HG02884 (cell line): ENCODE data around the gene CAP2.

Source experiments
- ATAC-seq: cut with Tn5 transposase; IDR thresholded peaks from one replicate; pipeline ENCODE4 v1.9.1; 2021; ENCODE audit warnings: mild to moderate bottlenecking, moderate library complexity; ENCODE audit not compliant: unreplicated experiment

Gene CAP2, protein sequence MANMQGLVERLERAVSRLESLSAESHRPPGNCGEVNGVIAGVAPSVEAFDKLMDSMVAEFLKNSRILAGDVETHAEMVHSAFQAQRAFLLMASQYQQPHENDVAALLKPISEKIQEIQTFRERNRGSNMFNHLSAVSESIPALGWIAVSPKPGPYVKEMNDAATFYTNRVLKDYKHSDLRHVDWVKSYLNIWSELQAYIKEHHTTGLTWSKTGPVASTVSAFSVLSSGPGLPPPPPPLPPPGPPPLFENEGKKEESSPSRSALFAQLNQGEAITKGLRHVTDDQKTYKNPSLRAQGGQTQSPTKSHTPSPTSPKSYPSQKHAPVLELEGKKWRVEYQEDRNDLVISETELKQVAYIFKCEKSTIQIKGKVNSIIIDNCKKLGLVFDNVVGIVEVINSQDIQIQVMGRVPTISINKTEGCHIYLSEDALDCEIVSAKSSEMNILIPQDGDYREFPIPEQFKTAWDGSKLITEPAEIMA

DNA sequence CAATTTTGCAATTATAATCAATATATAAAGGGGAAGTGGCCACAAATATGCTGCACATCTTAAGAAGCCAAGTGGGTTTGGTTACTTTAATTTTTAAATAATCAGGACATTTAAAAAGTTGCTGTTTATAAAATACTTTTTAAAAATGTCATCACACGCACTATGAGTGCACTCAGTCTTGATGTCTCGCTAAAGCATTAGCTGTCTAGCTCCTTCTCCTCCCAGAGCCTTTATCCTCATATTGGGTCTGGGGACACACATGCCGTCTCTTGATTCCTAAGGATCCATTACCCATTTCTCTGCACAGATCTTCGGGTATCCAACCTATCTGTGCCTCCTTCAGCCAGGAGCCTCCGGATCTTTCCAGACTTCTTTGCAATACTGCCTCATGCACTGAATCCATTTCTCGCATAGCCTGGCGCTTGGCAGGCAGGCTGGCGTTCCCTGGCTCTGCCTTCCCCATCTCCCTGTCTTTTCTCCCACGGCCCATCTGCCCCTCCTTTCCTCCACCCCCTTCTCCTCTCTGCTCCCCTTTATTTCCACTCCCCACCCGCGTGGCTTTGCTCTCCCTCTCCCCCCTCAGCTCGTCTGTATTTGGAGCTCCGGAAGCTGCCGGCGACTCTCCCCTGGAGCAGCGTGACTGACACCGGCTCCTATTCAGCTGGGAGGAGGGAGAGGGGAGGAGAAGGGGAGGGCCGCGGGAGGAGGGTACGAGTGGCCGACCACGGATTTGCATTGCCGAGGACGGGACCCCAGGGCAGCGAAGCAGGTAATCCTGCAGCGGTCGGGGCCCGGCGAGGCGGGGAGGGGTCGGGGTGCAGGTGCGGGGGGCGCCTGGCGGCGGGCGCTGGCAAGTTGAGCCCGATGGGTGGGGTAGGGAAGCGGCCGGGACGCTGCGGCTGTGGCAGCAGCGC lies at the start of gene CAP2:
TSS of gene CAP2 (plus strand) at position 618 of the 914 bp plus-strand sequence. CDS start 27,961 bp downstream, outside the sequence.
- no peak for ATAC-seq

DNA sequence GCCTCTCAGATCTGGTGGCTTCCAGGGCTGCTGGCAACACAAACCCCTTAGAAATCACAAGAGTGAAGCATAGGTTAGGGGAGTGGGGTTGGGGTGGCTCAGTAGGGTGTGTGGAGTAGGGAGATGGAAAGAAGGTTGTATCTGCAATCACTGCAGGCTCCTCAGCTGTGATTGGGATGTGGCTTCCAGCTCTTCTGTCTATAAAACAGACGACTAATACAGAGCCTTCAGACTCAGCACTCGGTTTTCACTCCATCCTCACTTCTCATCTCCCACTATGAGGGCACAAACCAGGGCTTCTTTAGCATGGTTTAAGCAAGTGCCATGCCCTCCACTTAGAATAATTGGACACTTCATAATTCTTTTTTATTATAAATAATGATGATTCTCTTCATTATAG lies 46.4 kb upstream of the CAP2 start:
- ATAC-seq, result no peak

DNA sequence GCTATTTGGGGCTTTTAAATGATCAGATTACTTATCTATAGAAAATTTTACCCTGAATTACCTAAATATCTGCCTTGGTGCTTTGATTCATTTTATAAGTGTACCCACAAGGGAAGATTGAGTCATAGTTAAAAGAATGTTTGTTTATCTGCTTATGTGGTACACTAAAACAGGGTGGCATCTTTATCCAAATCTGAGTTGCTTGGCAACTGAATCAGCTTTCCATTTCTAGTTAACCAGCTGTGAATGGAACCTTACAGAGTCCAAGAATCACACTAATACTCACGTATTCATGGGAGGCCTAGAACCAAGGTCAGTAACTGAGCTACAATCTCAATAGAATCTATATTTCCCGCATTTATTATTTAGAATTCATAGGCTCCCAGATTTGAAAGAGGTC lies 44.0 kb upstream of the CAP2 start:
- no peak for ATAC-seq

DNA sequence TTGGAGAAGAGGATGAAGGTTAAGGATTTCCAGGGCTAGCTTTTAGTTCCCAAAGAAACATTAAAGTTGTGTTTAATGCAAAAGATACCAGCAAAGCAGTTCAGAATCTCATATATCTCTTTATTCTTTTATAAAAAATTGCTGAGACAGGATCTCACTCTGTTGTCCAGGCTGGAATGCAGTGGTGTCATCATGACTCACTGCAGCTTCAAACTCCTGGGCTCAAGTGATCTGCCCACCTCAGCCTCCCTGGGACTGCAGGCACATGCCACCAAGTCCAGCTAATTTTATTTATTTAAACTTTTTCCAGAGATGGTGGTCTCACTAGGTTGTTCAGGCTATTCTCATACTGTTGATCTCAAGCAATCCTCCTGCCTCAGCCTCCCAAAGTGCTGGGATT lies 41.1 kb upstream of the CAP2 start:
- ATAC-seq, result no peak

DNA sequence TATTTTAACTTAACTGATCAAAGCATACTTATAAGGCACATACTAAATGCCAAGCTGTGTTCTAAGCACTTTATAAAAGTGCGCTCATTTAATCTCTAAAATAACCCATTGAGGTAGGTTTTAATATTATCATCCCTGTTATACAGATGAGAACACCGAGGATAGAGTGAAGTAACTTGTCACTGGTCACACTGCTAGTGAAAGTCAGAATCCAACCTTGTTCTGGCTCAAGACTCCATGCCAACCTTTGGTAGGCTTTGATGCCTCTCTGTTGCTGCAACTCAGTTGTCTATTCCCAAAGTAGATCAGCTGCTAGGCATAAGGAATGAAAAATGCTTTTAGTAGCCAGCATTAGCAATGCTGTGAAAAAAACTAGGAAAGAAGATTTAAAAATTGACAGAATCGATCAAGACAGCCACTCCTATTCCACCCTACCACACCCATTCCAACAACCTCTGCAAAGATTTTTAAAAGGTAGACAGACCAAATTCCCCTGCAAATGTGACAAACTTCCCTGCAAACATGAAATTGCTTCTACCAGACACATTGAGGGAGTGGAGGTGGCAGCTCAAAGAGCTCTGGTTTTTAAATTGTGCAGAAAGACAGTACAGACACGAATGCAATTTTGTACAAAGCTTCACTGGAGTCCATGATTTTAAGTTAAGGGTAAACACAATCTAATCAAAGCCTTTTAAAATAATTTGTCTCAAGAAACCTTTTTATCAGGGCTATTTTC lies 39.8 kb upstream of the CAP2 start:
- ATAC-seq, result no peak

DNA sequence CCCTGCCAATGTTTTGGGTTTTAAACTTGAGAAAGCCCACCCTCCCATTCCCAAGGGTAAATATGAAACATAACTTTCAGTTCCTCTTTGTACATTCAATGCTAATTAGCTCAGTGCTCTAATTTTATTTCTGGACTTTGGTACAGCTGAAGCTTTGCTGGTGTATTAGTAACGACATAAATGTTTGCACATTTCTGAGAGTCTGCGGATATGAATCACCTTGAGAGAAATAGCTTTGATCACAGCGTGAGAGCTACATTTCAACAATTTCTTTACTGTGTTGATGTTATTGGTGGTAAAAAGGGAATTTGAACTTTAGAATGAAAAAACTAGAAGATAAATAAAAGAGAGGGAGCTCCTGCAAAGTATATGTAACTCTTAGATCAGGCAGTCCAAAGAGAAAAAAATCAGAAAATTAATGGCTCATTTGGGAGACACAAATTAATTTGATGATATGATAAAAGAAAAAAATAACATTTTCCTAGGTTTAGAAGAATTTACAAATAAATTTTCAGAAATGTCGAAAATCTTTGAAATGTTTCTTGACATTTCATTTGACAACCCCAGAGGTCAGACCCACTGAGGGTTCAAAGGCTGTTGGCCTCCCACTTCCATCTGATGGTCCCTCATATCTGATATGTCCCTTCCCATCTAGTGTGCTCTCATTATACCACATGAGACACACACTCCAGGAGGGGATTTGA lies 38.5 kb upstream of the CAP2 start:
- ATAC-seq, result no peak

DNA sequence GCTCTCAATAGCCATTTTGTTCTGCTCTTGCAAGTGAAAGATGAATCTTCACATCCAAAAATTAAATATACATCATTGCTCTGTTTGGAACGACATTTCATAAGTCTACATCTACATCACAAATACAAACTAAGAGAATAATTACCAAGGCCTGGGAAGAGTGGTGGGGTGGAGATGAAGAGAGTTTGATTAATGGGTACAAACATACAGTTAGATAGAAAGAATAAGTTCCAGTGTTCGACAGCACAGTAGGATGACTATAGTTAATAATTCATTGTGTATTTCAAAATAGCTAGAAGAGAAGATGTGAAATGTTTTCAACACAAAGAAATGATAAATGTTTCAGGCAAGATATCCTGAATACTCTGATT lies 38.0 kb upstream of the CAP2 start:
- ATAC-seq, result no peak

DNA sequence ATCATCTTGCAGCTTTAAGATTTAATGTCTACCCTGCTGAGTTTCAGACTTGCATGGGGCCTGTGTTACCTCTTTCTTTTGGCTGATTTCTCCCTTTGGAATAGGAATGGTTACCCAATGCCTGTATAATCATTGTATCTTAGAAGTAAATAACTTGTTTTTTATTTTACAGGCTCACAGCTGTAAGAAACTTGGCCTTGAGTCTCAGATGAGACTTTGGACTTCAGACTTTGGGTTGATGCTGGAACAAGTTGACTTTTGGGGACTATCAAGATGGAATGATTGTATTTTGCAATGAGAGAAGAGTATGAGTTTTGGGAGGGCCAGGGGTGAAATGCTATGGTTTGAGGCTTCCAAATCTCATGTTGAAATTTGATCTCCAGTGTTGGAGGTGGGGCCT lies 34.9 kb upstream of the CAP2 start:
- no peak for ATAC-seq

DNA sequence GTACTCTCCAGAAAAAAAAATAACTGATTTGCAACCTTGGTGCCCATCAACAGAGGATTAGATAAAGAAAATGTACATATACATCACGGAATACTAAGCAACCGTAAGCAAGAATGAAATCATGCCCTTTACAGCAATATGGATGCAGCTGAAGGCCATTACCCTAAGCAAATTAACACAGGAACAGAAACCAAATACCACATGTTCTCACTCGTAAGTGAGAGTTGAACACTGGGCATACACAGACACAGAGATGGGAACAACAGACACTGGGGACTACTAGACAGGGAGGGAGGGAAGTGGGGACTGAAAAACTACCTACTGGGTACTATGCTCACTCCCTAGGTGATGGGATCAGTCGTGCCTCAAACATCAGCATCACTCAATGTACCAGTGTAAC lies 32.8 kb upstream of the CAP2 start:
- ATAC-seq, result no peak

DNA sequence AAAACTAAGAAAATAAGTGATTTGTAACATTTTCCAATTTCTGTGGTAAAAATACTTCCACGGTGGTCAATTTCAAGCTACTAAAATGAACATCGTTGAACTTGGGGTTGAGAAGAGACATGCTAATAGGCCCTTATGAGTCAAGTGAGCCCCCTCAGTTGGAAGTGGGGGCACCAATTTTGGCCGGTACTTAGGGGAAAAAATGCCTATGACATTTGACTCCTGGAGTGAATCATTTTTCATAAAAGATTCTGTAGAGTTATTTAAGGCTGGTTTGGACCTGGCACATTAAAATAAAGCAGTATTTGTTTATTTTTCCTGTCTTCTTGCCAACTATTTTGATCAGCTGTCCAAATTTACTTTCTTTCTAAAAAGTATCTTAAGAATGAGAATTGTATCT lies 32.4 kb upstream of the CAP2 start:
- ATAC-seq, result no peak

DNA sequence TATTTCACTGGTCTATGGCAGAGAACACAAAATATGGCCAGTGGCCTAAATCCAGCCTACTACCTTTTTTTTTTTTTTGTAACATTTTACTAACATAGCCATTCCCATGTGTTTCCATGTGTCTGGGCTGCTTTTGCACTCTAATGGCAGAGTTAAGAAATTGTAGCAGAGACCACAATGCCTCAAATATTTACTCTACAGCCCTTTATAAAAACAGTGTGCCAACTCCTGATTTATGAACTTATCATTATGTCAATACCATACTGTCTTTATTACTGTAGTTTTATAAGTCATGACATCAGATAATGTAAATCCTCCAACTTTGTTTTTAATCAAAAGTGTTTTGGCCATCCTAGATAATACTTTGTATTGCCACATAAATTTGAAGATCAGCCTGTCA lies 27.4 kb upstream of the CAP2 start:
- no peak for ATAC-seq

DNA sequence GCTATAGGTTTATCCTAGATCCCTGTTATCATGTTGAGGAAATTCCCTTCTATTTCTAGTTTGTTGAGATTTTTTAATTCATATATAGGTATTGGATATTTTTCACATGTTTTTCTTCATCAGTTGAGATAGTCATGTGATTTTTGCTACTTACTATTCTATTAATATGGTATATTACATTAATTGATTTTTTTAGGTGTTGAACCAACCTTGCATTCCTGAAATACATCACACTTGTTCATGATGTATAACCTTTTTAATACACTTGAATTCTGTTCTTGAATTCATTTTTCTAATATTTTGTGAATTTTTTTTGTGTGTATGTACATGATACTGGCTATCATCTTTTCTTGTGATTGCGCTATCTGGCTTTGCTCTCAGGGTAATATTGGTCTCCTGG lies 25.5 kb upstream of the CAP2 start:
- no peak for ATAC-seq

DNA sequence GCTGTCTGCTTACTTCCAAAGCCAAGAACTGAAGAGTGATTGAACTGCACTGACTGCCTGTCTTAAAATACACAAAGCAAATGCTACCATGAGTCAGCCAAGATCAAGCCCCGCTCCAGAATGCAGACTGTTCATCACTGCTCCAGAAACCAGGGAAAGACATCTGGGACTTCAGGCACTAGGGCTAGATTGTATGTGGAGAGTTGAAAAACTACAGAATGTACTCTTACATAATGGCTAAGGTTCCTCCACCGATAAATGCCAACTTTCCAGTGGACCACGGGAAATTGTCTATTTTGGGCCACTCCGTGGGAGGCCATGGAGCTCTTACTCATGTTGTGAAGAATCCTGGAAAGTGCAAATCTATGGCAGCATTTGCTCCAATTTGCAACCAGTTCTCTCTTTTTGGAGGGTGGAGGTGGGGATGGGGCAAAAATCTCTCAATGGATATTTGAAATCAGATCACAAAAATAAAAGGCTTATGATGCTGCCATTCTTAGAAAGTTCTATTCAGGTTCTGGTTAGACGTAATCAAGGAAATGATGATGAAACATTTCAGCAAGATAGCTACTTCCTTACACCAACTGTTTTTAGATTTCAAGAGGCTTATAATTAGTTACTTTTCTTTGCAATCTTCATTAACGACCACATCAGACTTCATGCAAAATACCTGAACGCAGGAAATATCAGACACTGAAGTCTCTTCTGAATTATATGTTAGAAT lies 11.8 kb upstream of the CAP2 start:
- ATAC-seq, result no peak

DNA sequence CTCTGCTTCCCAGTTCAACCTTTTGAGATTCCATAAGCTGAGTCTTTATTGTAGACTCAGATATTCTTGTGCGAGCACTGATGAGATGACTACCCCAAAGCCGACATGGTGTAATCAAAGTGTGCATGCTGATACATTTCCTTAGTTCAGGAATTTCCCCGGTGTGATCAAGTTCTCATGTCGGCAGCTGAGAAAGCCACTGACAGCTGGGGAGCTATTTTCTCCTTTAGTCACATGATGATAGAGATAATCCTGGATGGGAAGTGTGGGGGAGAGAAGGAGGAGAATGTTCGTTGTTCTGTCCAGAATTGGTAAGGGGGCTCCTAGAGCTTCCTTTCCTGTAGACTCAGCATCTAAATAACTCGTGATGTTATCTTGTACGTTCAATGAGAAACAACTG lies 7.7 kb upstream of the CAP2 start:
- ATAC-seq, result no peak

DNA sequence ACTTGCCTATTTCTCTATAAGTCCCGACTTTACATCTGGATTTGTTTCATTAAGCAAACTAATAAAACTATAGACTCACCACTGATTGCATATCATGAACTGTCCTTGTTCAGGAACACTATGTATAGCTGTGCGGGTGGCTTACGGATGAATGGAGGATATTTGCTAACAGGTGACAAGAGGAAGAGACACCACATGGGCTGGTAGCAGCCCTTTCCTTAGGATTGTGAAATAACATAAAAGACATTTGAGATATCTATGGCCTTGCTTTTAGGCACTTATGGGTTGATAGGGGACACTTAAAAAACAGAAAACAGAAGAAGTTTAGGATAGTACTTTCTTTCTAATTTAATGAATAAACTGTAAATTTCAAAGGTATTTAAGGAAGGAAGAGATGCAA lies 5.0 kb upstream of the CAP2 start:
- no peak for ATAC-seq

DNA sequence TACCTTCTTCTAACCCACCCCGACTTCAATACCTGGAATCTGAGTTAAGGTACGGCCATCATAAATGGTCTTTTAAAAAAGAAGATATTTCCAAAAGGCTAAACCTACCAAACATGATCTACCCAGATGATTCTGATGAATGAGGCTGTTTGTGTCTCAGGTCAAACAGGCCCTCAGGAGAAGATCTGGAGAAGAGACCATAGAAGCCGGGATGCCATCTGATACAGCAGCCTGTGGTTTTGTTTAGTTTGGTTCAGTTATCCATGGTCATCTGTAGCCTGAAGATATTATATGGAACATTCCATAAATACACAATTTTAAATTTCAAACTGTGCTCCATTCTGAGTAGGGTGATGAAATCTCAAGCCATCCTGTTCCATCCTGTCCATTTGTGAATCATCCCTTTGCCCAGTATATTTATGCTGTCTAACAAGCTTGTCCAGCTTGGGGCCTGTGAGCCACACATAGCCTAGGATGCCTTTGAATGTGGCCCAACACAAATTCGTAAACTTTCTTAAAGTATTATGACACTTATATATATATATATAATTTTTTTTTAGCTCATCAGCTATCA lies 4.0 kb upstream of the CAP2 start:
- no peak for ATAC-seq

DNA sequence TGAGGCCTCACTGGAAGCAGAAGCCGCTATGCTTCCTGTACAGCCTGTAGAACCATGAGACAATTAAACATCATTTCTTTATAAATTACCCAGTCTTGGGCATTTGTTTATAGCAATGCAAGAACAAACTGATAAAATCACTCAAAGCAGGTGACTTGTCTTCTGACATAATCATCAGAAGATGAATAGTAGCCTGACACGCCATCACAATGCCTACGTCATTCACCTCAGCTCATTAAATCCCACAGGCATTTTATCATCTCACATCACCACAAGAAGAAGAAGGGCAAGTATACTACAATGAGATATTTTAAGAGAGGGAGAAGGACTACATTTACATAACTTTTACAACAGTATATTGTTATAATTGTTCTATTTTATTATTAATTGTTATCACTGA lies 3.1 kb upstream of the CAP2 start:
- ATAC-seq, result no peak

DNA sequence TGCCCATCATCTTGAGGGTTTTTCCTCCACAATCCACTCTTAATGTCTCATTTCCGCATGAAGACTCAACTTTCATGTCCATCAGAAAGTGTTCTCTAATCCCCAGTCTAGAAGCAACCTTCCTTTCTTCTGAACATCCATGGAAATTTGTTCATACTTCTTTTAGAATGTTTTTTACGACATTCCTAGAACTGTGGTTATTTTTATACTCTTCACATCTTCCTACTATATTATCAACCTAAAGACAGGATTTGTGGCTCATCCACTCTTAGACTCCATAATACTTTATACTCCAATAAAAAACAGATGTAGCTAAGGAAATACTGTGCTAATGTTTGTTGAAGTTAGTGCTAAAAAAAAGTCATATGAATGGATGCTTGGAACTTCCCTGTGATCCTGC lies 1.4 kb upstream of the CAP2 start:
- no peak for ATAC-seq

DNA sequence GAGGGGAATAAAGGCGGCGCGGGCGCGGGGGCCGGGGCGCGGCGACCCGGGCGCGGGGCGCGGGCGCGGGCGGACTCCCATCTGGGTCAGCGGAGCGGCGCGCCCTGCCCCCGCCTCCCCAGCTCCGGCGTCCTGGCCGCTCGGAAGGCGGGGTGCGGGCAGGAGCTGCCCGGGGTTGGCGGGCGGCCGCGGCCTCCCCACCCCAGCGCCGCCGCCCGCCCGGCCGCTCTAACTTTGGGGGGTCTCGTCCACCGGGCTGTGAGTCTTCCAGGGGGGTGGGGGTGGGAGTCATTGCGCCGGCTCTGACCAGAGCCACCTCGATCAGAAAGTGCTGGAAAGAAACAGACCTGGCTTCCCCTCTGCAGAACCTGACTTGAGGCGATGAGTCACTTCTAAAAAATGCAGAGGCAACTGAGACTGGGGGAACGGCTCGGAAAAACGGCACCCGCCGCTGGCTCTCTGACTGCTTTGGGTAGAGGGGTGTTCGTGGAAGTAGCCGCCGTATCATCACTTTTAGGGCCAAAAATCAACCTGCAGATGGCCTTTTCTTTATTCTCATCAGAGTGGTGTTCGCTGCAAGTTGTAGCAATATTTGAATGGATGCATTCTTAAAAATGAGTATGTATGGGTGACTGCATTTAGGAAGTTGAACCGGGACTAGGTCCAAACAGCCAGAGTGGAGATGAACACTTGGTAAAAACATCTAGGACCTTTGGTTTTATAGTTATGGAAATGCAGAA lies 667 bp downstream of the CAP2 start:
- no peak for ATAC-seq
